ENCODE measurements around the gene PCNX4.
"Not testable (repeated sequence)": the region's sequence is repeated elsewhere in the genome, so short reads cannot be mapped to it uniquely, and the experiment has no call there.

PCNX4 gene

DNA sequence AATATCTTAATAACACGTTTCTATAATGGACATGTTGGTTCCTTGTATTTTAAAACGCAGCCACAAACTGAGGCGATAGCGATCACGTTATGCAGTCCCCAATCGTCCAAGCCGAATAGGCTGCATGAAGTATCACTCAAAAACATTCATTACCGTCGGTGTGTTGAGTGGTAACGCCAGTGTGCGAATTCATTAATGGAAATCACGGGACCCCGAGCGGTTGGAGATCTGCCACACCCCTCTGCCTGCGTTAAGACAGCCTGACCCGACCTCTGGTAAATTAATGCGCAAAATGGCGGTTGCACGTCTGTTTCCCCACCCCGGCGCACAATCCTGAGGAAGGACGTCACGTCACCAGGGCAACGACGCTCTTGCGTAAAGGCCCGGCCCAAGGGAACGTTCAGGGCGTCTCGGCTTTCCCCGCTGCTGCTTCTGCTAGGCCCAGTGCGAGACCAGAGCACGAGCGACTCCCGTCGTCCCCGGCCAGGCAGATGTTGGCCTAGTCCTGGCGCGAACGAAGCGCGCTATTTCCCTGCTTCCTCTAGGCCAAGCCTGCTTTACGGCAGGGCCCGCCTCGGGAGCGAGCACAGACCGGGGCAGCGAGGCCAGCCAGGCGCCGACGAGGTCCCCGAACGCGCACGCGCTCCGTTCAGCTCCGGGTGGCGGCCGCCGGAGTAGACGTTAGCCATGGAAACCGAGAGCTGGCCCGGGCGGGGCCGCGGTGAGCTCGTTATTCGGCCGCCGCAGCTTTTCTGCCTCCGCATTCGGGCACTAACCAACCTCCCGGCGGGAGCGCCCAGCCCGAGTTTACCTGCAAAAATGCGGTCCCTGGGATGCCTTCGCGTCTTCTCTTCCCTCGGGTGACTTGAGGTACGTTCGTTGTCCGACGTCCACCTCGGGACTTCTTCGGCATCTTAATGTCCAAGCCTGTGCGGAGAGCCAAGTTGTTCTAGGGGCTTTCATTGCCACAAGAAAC is at the start of gene PCNX4:
Gene PCNX4 (plus strand): TSS at position 374 of the 976 bp plus-strand sequence. CDS start 15,716 bp downstream, outside the sequence.
- peak within 1 kb of the TSS; percentile 92 for H3K4me3 ChIP-seq (ENCODE audit: low read depth, low read length)
- DNase-seq (ENCODE audit: low read depth, low spot score): peak; percentile 99
- in situ Hi-C loops (cut with HindIII; ENCODE audit: low sequenced_read_pairs): no loop called here
- TF ChIP-seq, protein P1, sequence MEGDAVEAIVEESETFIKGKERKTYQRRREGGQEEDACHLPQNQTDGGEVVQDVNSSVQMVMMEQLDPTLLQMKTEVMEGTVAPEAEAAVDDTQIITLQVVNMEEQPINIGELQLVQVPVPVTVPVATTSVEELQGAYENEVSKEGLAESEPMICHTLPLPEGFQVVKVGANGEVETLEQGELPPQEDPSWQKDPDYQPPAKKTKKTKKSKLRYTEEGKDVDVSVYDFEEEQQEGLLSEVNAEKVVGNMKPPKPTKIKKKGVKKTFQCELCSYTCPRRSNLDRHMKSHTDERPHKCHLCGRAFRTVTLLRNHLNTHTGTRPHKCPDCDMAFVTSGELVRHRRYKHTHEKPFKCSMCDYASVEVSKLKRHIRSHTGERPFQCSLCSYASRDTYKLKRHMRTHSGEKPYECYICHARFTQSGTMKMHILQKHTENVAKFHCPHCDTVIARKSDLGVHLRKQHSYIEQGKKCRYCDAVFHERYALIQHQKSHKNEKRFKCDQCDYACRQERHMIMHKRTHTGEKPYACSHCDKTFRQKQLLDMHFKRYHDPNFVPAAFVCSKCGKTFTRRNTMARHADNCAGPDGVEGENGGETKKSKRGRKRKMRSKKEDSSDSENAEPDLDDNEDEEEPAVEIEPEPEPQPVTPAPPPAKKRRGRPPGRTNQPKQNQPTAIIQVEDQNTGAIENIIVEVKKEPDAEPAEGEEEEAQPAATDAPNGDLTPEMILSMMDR (IDR thresholded peaks at IDR 0.05; ENCODE audit: low read depth, low read length): no peak

DNA sequence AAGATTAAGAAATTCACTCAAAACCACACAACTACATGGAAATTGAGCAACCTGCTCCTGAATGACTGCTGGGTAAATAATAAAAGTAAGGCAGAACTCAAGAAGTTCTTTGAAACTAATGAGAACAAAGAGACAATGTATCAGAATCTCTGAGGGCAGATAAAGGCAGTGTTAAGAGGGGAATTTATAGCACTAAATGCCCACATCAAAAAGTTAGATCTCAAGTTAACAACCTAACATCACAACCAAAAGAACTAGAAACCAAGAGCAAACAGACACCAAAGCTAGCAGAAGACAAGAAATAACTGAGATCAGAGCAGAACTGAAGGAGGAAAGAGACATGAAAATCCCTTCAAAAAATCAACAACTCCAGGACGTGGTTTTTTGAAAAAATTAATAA is 43.7 kb upstream of the PCNX4 start:
- H3K4me3 ChIP-seq (ENCODE audit: low read depth, low read length); DNase-seq (ENCODE audit: low read depth, low spot score); in situ Hi-C loops (cut with HindIII; ENCODE audit: low sequenced_read_pairs): not testable (repeated sequence)

DNA sequence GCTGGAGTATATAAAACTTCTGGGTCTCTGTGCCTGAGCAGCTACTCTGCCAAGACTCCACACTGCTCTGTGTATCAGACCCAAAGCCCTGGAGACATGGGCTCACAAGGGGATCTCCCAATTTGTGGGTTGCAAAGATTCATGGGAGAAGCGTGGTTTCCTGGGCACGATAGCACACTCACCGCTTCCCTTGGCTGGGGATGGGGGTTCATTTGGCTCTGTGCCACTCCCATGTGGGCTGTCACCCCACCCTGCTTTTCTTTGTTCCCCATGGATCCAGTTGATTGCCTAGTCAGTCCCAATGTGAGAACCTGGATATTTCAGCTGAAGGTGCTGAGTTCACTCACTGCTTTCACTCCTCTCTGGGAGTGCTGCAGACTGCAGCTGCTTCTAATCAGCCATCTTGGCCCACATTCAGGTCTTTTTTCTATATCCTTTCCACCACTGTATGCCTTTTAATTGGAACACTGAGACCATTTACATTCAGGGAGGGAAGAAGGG is 40.0 kb upstream of the PCNX4 start:
- in situ Hi-C loops (cut with HindIII; ENCODE audit: low sequenced_read_pairs): no loop called here
- peak; percentile 35 for DNase-seq (ENCODE audit: low read depth, low spot score)
- no peak overlapping the region for H3K4me3 ChIP-seq (ENCODE audit: low read depth, low read length)
- TF ChIP-seq, protein P1 (IDR thresholded peaks at IDR 0.05; ENCODE audit: low read depth, low read length): no peak

DNA sequence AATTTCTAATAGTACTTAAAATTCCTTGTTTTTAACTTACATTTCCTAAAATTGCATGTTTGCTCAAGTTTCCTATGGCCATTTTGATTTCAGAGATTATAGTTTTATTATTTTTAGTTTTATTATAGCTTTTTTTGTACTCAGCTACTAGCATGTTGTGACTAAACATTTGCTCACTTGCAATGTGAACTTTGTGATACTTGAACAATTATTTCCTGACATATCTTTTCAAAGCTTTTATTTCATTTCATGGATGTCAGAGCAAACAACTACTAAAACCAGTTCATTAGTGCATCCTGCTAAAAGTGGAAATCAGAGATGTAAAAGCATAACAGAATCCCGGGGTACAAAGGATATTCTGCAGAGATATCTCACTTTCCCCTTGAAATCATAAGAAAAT is 33.6 kb upstream of the PCNX4 start:
- H3K4me3 ChIP-seq (ENCODE audit: low read depth, low read length): no peak overlapping the region
- TF ChIP-seq, protein P1 (IDR thresholded peaks at IDR 0.05; ENCODE audit: low read depth, low read length): no peak
- in situ Hi-C loops (cut with HindIII; ENCODE audit: low sequenced_read_pairs): no loop called here
- DNase-seq (ENCODE audit: low read depth, low spot score): no peak

DNA sequence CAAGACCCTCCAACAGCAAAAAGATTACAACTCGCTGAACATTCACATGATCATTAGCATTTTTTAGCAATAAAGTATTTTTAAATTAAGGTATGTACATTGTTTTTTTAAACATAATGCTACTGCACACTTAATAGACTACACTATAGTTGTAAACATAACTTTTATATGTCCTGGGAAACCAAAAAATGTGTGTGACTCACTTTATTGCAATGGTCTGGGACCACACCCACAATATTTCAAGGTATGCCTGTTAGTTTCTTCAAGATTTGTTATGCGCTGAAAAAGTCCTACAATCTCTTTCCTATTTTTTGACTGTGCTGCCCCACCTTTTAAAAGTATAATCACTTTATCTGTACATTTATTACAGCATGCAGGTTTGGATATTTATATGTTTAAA is 30.4 kb upstream of the PCNX4 start:
- in situ Hi-C loops (cut with HindIII; ENCODE audit: low sequenced_read_pairs): no loop called here
- TF ChIP-seq, protein P1 (IDR thresholded peaks at IDR 0.05; ENCODE audit: low read depth, low read length): no peak
- DNase-seq (ENCODE audit: low read depth, low spot score): no peak
- H3K4me3 ChIP-seq (ENCODE audit: low read depth, low read length): no peak overlapping the region

DNA sequence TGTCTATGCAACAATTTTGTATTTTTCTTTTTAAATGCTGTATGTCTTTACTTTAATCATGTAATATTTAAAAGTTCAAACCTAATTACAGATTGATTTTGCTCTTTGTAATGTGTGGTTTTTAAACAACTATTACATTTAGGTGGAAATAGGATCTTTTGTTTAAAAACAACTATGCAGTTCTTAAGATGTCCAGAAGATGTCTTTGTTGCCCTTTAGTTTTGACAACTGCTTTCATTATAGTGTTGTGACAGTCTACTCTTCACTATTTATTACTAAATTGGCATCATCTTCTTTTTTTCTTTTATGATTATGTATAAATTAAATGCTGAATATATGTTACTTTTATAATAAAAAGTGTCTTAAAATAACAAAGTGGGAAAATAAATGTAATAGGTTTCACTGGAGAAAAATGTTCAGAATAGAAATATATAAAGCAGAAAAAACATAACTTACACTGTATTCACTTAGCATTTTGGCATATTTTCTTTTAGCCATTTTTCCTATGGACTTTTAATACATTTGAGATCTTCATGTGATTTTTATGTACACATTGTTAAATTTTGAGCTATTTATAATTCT is 27.1 kb upstream of the PCNX4 start:
- TF ChIP-seq, protein P1 (IDR thresholded peaks at IDR 0.05; ENCODE audit: low read depth, low read length): peak; percentile 57
- peak; percentile 43 for DNase-seq (ENCODE audit: low read depth, low spot score)
- no peak overlapping the region for H3K4me3 ChIP-seq (ENCODE audit: low read depth, low read length)
- in situ Hi-C loops (cut with HindIII; ENCODE audit: low sequenced_read_pairs): no loop called here

DNA sequence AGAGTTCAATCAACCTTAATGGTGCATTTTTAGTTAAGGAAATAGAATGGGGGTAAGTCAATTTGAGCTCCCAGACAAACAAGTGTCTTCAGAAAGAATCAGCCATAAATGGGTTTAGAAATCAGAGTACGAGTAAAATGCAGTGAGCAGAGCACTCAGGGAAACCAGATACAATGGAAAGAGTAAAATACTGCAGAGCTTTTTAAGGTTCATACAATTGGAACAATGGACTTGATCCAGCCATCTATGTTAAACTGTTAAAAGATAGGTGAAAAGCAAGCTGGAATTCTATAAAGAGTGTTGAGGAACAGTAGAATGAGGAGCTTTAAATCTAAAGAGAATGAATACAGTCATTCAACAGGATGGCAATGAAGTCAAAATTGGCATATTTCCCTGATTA is 23.8 kb upstream of the PCNX4 start:
- in situ Hi-C loops (cut with HindIII; ENCODE audit: low sequenced_read_pairs): no loop called here

More for the DNA sequence above, 23.8 kb upstream of the PCNX4 start:
- no peak overlapping the region for H3K4me3 ChIP-seq (ENCODE audit: low read depth, low read length)
- no peak for DNase-seq (ENCODE audit: low read depth, low spot score)
- TF ChIP-seq, protein P1 (IDR thresholded peaks at IDR 0.05; ENCODE audit: low read depth, low read length): no peak
